Activated CD4-positive, alpha-beta T cell treated with anti-CD3 and anti-CD28 coated beads, Interleukin-2, amount 10 ng/mL, durations not matched to agents 24 days and 14 days (primary cell): Measurements from ENCODE around the gene ZNF407. TPM values are rescaled to one million over a fixed set of nuclear protein-coding genes. Genes with fewer than 3 reads are reported as not detected.

Source experiments
- DNase-seq: peaks from one replicate; pipeline ENCODE4 v3.0.0; 2022
- H3K27ac Mint-ChIP-seq: one replicate; pipeline ENCODE4 v1.8.0; 2022; ENCODE audit warnings: mild to moderate bottlenecking, mixed read lengths
- H3K27me3 Mint-ChIP-seq: one replicate; pipeline ENCODE4 v1.8.0; 2022; ENCODE audit warnings: mixed read lengths
- H3K36me3 Mint-ChIP-seq: one replicate; pipeline ENCODE4 v1.8.0; 2022; ENCODE audit warnings: low read depth, mild to moderate bottlenecking, mixed read lengths
- H3K4me1 Mint-ChIP-seq: one replicate; pipeline ENCODE4 v1.8.0; 2021; ENCODE audit warnings: mixed read lengths
- H3K4me3 Mint-ChIP-seq: one replicate; pipeline ENCODE4 v1.8.0; 2022; ENCODE audit warnings: mild to moderate bottlenecking, moderate library complexity, mixed read lengths
- H3K9me3 Mint-ChIP-seq: one replicate; pipeline ENCODE4 v1.8.0; 2021; ENCODE audit warnings: mixed read lengths
- intact Hi-C: fragments of 100-400 bp; cut with micrococcal nuclease; formaldehyde crosslinking; loops from one replicate; pipeline ENCODE4 v1.15.1; 2023
- total RNA-seq: library from RNA; stranded (reverse); gene quantifications from 2 replicates; pipeline ENCODE4 v1.2.3, GENCODE V29; 2022

The ZNF407 gene
- total RNA-seq, 1 donor from 2014 or later, result 18.1 TPM

- H3K4me3 Mint-ChIP-seq, result no peak overlapping the region
- intact Hi-C loops, result no loop called here
- no peak for DNase-seq
- H3K27me3 Mint-ChIP-seq, result no peaks in the 10 kb centered on the region
- H3K36me3 Mint-ChIP-seq, result peaks cover 6% of the 10 kb centered on the region
- peaks cover 33% of the 10 kb centered on the region for H3K4me1 Mint-ChIP-seq
- H3K9me3 Mint-ChIP-seq, result no peaks in the 10 kb centered on the region
- H3K27ac Mint-ChIP-seq, result no peak overlapping the region
Observed at GRCh38 chr18:74996055-74996454, 398.4 kb downstream of the ZNF407 start.

GRCh38 chr18:74996996-74997395 lies 399.3 kb downstream of the ZNF407 start:
- intact Hi-C loops, result no loop called here
- no peak overlapping the region for H3K27ac Mint-ChIP-seq
- H3K27me3 Mint-ChIP-seq, result no peaks in the 10 kb centered on the region
- no peak for DNase-seq
- H3K4me3 Mint-ChIP-seq, result no peak overlapping the region
- peaks cover 6% of the 10 kb centered on the region for H3K36me3 Mint-ChIP-seq
- no peaks in the 10 kb centered on the region for H3K9me3 Mint-ChIP-seq
- peaks cover 27% of the 10 kb centered on the region for H3K4me1 Mint-ChIP-seq

- Mint-ChIP-seq H3K4me3 (no peak overlapping the region), H3K27ac (no peak overlapping the region), H3K9me3 (no peaks in the 10 kb centered on the region), H3K27me3 (no peaks in the 10 kb centered on the region), H3K4me1 (no peaks in the 10 kb centered on the region), H3K36me3 (peaks cover 3% of the 10 kb centered on the region)
- DNase-seq, result no peak
- intact Hi-C loops, result no loop called here
Observed at GRCh38 chr18:75000920-75001319, 403.2 kb downstream of the ZNF407 start.

- Mint-ChIP-seq H3K27ac (no peak overlapping the region), H3K27me3 (no peaks in the 10 kb centered on the region), H3K4me1 (no peaks in the 10 kb centered on the region), H3K9me3 (no peaks in the 10 kb centered on the region), H3K4me3 (no peak overlapping the region), H3K36me3 (peaks cover 3% of the 10 kb centered on the region)
- intact Hi-C loops, result no loop called here
- DNase-seq, result no peak
Observed at GRCh38 chr18:75003039-75003438, 405.4 kb downstream of the ZNF407 start.

GRCh38 chr18:75003764-75004690 lies 406.4 kb downstream of the ZNF407 start:
- H3K27ac Mint-ChIP-seq, result no peak overlapping the region

GRCh38 chr18:75005626-75006025 lies 408.0 kb downstream of the ZNF407 start:
- no peaks in the 10 kb centered on the region for H3K36me3 Mint-ChIP-seq
- no peaks in the 10 kb centered on the region for H3K4me1 Mint-ChIP-seq
- H3K27me3 Mint-ChIP-seq, result no peaks in the 10 kb centered on the region
- DNase-seq, result no peak
- no peak overlapping the region for H3K27ac Mint-ChIP-seq
- intact Hi-C loops, result no loop called here
- H3K9me3 Mint-ChIP-seq, result no peaks in the 10 kb centered on the region
- no peak overlapping the region for H3K4me3 Mint-ChIP-seq

More at GRCh38 chr18:75003764-75004690, 406.4 kb downstream of the ZNF407 start:
- Mint-ChIP-seq H3K9me3 (no peaks in the 10 kb centered on the region), H3K4me3 (no peak overlapping the region), H3K36me3 (no peaks in the 10 kb centered on the region), H3K27me3 (no peaks in the 10 kb centered on the region), H3K4me1 (no peaks in the 10 kb centered on the region)
- intact Hi-C loops, result no loop called here
- no peak for DNase-seq

- no peaks in the 10 kb centered on the region for H3K4me1 Mint-ChIP-seq
Observed at GRCh38 chr18:75008186-75008585, 410.5 kb downstream of the ZNF407 start.

GRCh38 chr18:75009296-75009695 lies 411.6 kb downstream of the ZNF407 start:
- intact Hi-C loops, result no loop called here
- H3K27ac Mint-ChIP-seq, result no peak overlapping the region
- H3K36me3 Mint-ChIP-seq, result no peaks in the 10 kb centered on the region
- no peak overlapping the region for H3K4me3 Mint-ChIP-seq
- H3K4me1 Mint-ChIP-seq, result peaks cover 2% of the 10 kb centered on the region
- H3K9me3 Mint-ChIP-seq, result no peaks in the 10 kb centered on the region
- no peak for DNase-seq
- no peaks in the 10 kb centered on the region for H3K27me3 Mint-ChIP-seq

More at GRCh38 chr18:75008186-75008585, 410.5 kb downstream of the ZNF407 start:
- intact Hi-C loops, result no loop called here
- DNase-seq, result no peak
- Mint-ChIP-seq H3K27ac (no peak overlapping the region), H3K27me3 (no peaks in the 10 kb centered on the region), H3K4me3 (no peak overlapping the region), H3K9me3 (no peaks in the 10 kb centered on the region), H3K36me3 (no peaks in the 10 kb centered on the region)

GRCh38 chr18:75009878-75010277 lies 412.2 kb downstream of the ZNF407 start:
- Mint-ChIP-seq H3K4me3 (no peak overlapping the region), H3K9me3 (no peaks in the 10 kb centered on the region), H3K27ac (no peak overlapping the region), H3K27me3 (no peaks in the 10 kb centered on the region), H3K36me3 (no peaks in the 10 kb centered on the region), H3K4me1 (peaks cover 3% of the 10 kb centered on the region)
- no peak for DNase-seq
- intact Hi-C loops, result no loop called here

- Mint-ChIP-seq H3K27ac (no peak overlapping the region), H3K4me1 (peaks cover 3% of the 10 kb centered on the region), H3K36me3 (no peaks in the 10 kb centered on the region), H3K27me3 (no peaks in the 10 kb centered on the region), H3K9me3 (no peaks in the 10 kb centered on the region), H3K4me3 (no peak overlapping the region)
- no peak for DNase-seq
- intact Hi-C loops, result no loop called here
Observed at GRCh38 chr18:75010278-75010677, 412.6 kb downstream of the ZNF407 start.

GRCh38 chr18:75010689-75011088 lies 413.0 kb downstream of the ZNF407 start:
- intact Hi-C loops, result no loop called here
- Mint-ChIP-seq H3K27me3 (no peaks in the 10 kb centered on the region), H3K4me3 (no peak overlapping the region), H3K9me3 (no peaks in the 10 kb centered on the region), H3K27ac (no peak overlapping the region), H3K36me3 (no peaks in the 10 kb centered on the region), H3K4me1 (peaks cover 3% of the 10 kb centered on the region)
- no peak for DNase-seq

- no peaks in the 10 kb centered on the region for H3K9me3 Mint-ChIP-seq
Observed at GRCh38 chr18:75016025-75016717, 418.5 kb downstream of the ZNF407 start.

GRCh38 chr18:75023473-75023872 lies 425.8 kb downstream of the ZNF407 start:
- DNase-seq, result no peak
- no peak overlapping the region for H3K27ac Mint-ChIP-seq
- H3K9me3 Mint-ChIP-seq, result no peaks in the 10 kb centered on the region
- no peak overlapping the region for H3K4me3 Mint-ChIP-seq
- intact Hi-C loops, result no loop called here
- peaks cover 6% of the 10 kb centered on the region for H3K4me1 Mint-ChIP-seq
- H3K36me3 Mint-ChIP-seq, result no peaks in the 10 kb centered on the region
- no peaks in the 10 kb centered on the region for H3K27me3 Mint-ChIP-seq

More at GRCh38 chr18:75016025-75016717, 418.5 kb downstream of the ZNF407 start:
- Mint-ChIP-seq H3K27me3 (no peaks in the 10 kb centered on the region), H3K27ac (no peak overlapping the region), H3K36me3 (no peaks in the 10 kb centered on the region), H3K4me1 (peaks cover 3% of the 10 kb centered on the region), H3K4me3 (no peak overlapping the region)
- intact Hi-C loops, result no loop called here
- DNase-seq, result no peak

GRCh38 chr18:75024871-75025270 lies 427.2 kb downstream of the ZNF407 start:
- peaks cover 7% of the 10 kb centered on the region for H3K9me3 Mint-ChIP-seq
- peaks cover 15% of the 10 kb centered on the region for H3K4me1 Mint-ChIP-seq
- no peak overlapping the region for H3K4me3 Mint-ChIP-seq
- H3K36me3 Mint-ChIP-seq, result peaks cover 5% of the 10 kb centered on the region
- intact Hi-C loops, result no loop called here
- H3K27ac Mint-ChIP-seq, result no peak overlapping the region
- no peak for DNase-seq
- no peaks in the 10 kb centered on the region for H3K27me3 Mint-ChIP-seq
